A549 (cell line): ENCODE results near the gene KDR. TPM values are rescaled to one million over a fixed set of nuclear protein-coding genes. Genes with fewer than 3 reads are reported as not detected.

Experiments
- ATAC-seq, 2 experiments: fragments of 200-7000 bp in 1 of 2; fragments of >200 bp in 1 of 2; cut with Nextera tagmentation in 1 of 2; cut with Tn5 transposase in 1 of 2; 3 replicates each; pipeline versions ENCODE4 v1.8.0 to v1.9.1; 2018 to 2020; ENCODE audit warnings: mild to moderate bottlenecking in 1 of 2, moderate library complexity in 1 of 2
- CTCF ChIA-PET: fragments of 300-600 bp; sonication (Branson Sonifier 250); formaldehyde crosslinking; extraction: SDS; loops from one replicate; lab custom pipeline; 2021; ENCODE audit warnings: antibody characterized with exemption, inconsistent platforms; lab: Yijun Ruan, JAX
- POLR2A ChIA-PET: fragments of 350-600 bp; formaldehyde crosslinking; extraction: SDS; loops from one replicate; lab custom pipeline; 2021; ENCODE audit warnings: antibody characterized with exemption, inconsistent platforms; lab: Yijun Ruan, JAX
- DNase-seq, 2 experiments: peaks; one replicate each; pipeline versions ENCODE4 v3.0.0 to v3.0.0-alpha.2; 2011 to 2016; ENCODE audit warnings: low read depth in 1 of 2, low spot score in 1 of 2
- FAIRE-seq: peaks from 2 replicates; lab custom pipeline; 2011; peaks lifted over from hg19 to GRCh38; lab: Jason Lieb, UNC
- H3K27ac ChIP-seq, 2 experiments: fragments of >200 bp; sonication (Bioruptor Twin); formaldehyde crosslinking; 3 replicates each; pipeline ENCODE4 v1.5.1; 2016 to 2017
- H3K4me1 ChIP-seq: fragments of >200 bp; sonication (Bioruptor Twin); formaldehyde crosslinking; 3 replicates; pipeline ENCODE4 v1.6.1; 2016
- H3K4me2 ChIP-seq: fragments of >200 bp; sonication (Bioruptor Twin); formaldehyde crosslinking; 3 replicates; pipeline ENCODE4 v1.6.1; 2016
- H3K4me3 ChIP-seq: fragments of >200 bp; sonication (Bioruptor Twin); formaldehyde crosslinking; 3 replicates; pipeline ENCODE4 v1.5.1; 2016
- H3K9me3 ChIP-seq: fragments of >200 bp; sonication (Bioruptor Twin); formaldehyde crosslinking; 3 replicates; pipeline ENCODE4 v1.6.1; 2016
- CHD2 ChIP-seq: fragments of 150-350 bp; IDR thresholded peaks from 2 replicates; pipeline ENCODE4 v1.6.1; 2014; ENCODE audit warnings: low read length; ENCODE audit not compliant: partially characterized antibody
- CHD4 ChIP-seq: fragments of 200-600 bp; sonication (generic); IDR thresholded peaks from 2 replicates; pipeline ENCODE4 v1.6.1; 2016; ENCODE audit warnings: antibody characterized with exemption, mild to moderate bottlenecking, borderline replicate concordance
- EP300 ChIP-seq, 2 experiments: fragments of >200 bp; sonication (Bioruptor Twin); formaldehyde crosslinking; IDR thresholded peaks; 2 replicates in 1 of 2; 3 replicates in 1 of 2; pipeline ENCODE4 v1.6.1; 2016 to 2017
- GATA3 ChIP-seq: IDR thresholded peaks from 2 replicates; pipeline ENCODE4 v1.6.1; 2012; ENCODE audit warnings: borderline replicate concordance
- HDAC2 ChIP-seq: fragments of 200-600 bp; sonication (generic); IDR thresholded peaks from 2 replicates; pipeline ENCODE4 v1.6.1; 2016
- HEYL ChIP-seq: fragments of 250-450 bp; sonication (Bioruptor Pico); IDR thresholded peaks from 2 replicates; pipeline ENCODE4 v1.8.0; 2021; ENCODE audit warnings: mild to moderate bottlenecking, moderate library complexity
- HOXB13 ChIP-seq: fragments of 250-450 bp; sonication (Bioruptor Pico); IDR thresholded peaks from 2 replicates; pipeline ENCODE4 v1.5.0; 2020; ENCODE audit warnings: low read depth, mild to moderate bottlenecking, moderate library complexity
- KDM1A ChIP-seq: fragments of 200-600 bp; sonication (generic); IDR thresholded peaks from 2 replicates; pipeline ENCODE4 v1.6.1; 2016; ENCODE audit warnings: low read depth, mild to moderate bottlenecking
- MAZ ChIP-seq: fragments of 150-350 bp; IDR thresholded peaks from 2 replicates; pipeline ENCODE4 v1.6.1; 2014; ENCODE audit warnings: antibody characterized with exemption, low read depth, low read length, borderline replicate concordance
- NFE2L2 ChIP-seq: fragments of 150-350 bp; conservative IDR thresholded peaks from 2 replicates; pipeline ENCODE4 v1.6.1; 2014; ENCODE audit warnings: low read length
- NPAS2 ChIP-seq: fragments of 250-450 bp; sonication (Bioruptor Pico); IDR thresholded peaks from 2 replicates; pipeline ENCODE4 v1.8.0; 2022; ENCODE audit warnings: mild to moderate bottlenecking, moderate library complexity, borderline replicate concordance
- NR3C1 ChIP-seq: fragments of >200 bp; sonication (Bioruptor Twin); formaldehyde crosslinking; IDR thresholded peaks from 3 replicates; pipeline ENCODE4 v1.6.1; 2017
- POLR2AphosphoS2 ChIP-seq: conservative IDR thresholded peaks from 2 replicates; pipeline ENCODE4 v1.6.1; 2012; ENCODE audit warnings: low read length, improper control_type of control experiment, inconsistent platforms
- RAD21 ChIP-seq, 2 experiments: fragments of >200 bp in 1 of 2; sonication (Bioruptor Twin) in 1 of 2; formaldehyde crosslinking in 1 of 2; IDR thresholded peaks in 1 of 2; conservative IDR thresholded peaks in 1 of 2; 2 replicates in 1 of 2; 3 replicates in 1 of 2; pipeline ENCODE4 v1.6.1; 2012 to 2018; ENCODE audit warnings: inconsistent platforms in 1 of 2
- RARB ChIP-seq: fragments of 250-450 bp; sonication (Bioruptor Pico); IDR thresholded peaks from 2 replicates; pipeline ENCODE4 v1.8.0; 2021; ENCODE audit warnings: mild to moderate bottlenecking, moderate library complexity
- RFX5 ChIP-seq: fragments of 450-650 bp; IDR thresholded peaks from 2 replicates; pipeline ENCODE4 v1.7.1; 2014; ENCODE audit warnings: antibody characterized with exemption, mild to moderate bottlenecking, moderate library complexity
- SMC3 ChIP-seq: fragments of >200 bp; sonication (Bioruptor Twin); formaldehyde crosslinking; IDR thresholded peaks from 3 replicates; pipeline ENCODE4 v1.6.1; 2018; ENCODE audit warnings: inconsistent platforms
- SREBF2 ChIP-seq: fragments of 450-650 bp; IDR thresholded peaks from 2 replicates; pipeline ENCODE4 v1.6.1; 2014; ENCODE audit warnings: mild to moderate bottlenecking, moderate library complexity
- ZC3H11A ChIP-seq: fragments of 450-650 bp; IDR thresholded peaks from 2 replicates; pipeline ENCODE4 v1.6.1; 2014; ENCODE audit warnings: antibody characterized with exemption, mild to moderate bottlenecking
- ZFP36 ChIP-seq: fragments of 450-650 bp; IDR thresholded peaks from 2 replicates; pipeline ENCODE4 v1.6.1; 2014; ENCODE audit warnings: borderline replicate concordance; ENCODE audit not compliant: partially characterized antibody
- ZSCAN20 ChIP-seq: fragments of 250-450 bp; sonication (Bioruptor Pico); IDR thresholded peaks from 2 replicates; pipeline ENCODE4 v1.8.0; 2022; ENCODE audit warnings: mild to moderate bottlenecking, moderate library complexity
- WGBS: methylation state at CpG from one replicate; pipeline ENCODE4 v1.1.6; 2017; ENCODE audit errors: missing lambda C conversion rate; 5-methylcytosine and 5-hydroxymethylcytosine counted together
- polyA plus RNA-seq, 4 experiments: library from polyadenylated mRNA; depleted of rRNA in 3 of 4; stranded (reverse); fragments of >200 nt; fragmentation: RNase III in 1 of 4; extraction: RNeasy Plus Mini Kit Qiagen cat#74134 plus additional on column Dnase treatment in 1 of 4; gene quantifications; 2 replicates in 3 of 4; 3 replicates in 1 of 4; pipeline ENCODE4 v1.2.3, GENCODE V29; 2011 to 2017
- TF ChIP-seq, protein P1 (sequence below): fragments of >200 bp; sonication (Bioruptor Twin); formaldehyde crosslinking; IDR thresholded peaks from 3 replicates; pipeline ENCODE4 v1.5.1; 2016
- TF ChIP-seq, protein P2 (sequence below): fragments of >200 bp; sonication (Bioruptor Twin); formaldehyde crosslinking; IDR thresholded peaks from 2 replicates; pipeline ENCODE4 v1.6.1; 2016
- TF ChIP-seq, protein P3 (sequence below): fragments of 450-650 bp; IDR thresholded peaks from 2 replicates; pipeline ENCODE4 v1.6.1; 2014; ENCODE audit warnings: antibody characterized with exemption
- TF ChIP-seq, protein P4 (sequence below): fragments of 250-450 bp; sonication (Bioruptor Pico); IDR thresholded peaks from 2 replicates; pipeline ENCODE4 v1.5.0; 2020; ENCODE audit warnings: low read depth, mild to moderate bottlenecking, moderate library complexity
- TF ChIP-seq, protein P5 (sequence below): fragments of 150-350 bp; IDR thresholded peaks from 2 replicates; pipeline ENCODE4 v1.6.1; 2014; ENCODE audit warnings: low read depth, mild to moderate bottlenecking, low read length
- TF ChIP-seq, protein P6 (sequence below): IDR thresholded peaks from 2 replicates; pipeline ENCODE4 v1.6.1; 2012

Gene KDR
- polyA plus RNA-seq, 2 of the 4 experiments (the other 2 are of a cell fraction) = not detected

DNA sequence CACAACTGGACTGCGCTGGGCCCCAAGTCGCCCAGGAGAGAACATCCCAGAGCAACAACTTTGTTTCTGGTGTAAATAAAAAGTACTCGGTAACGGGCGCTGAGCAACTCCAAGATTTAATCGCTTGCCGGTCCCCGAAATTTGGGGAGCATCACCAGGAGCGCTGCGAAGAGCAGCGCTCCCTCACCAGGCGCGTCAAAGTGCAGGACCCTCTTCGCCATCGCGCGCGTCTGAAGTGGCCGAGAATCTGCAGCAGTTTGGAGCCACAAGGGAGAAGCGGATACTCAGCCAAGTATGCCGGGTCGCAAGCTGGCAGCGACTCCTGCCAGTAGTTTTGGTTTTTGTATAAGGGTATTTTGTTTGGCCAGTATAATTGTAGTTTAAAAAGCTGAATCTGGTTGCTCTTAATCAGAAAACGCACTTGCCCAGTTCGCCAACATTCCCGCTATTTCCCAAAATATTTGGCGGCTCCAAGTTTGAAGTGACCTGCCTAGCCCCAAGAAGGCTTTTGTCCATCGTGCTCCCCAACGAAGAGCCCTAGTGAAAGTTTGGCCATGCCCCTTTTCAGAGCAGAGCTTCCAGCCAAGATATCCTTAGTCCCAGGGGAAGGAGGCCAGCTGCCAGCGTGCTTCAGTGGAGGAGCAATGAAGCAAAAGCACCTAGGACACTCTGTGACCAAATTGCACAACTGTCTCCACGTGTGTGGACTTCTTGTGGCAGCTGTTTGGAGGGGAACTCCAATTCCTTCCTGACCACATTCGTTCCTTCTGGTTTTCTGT lies 557 bp upstream of the KDR start:
- peak overlapping the region; percentile 75 for H3K4me2 ChIP-seq
- POLR2A ChIA-PET = no interaction called here
- no peak for FAIRE-seq

DNA sequence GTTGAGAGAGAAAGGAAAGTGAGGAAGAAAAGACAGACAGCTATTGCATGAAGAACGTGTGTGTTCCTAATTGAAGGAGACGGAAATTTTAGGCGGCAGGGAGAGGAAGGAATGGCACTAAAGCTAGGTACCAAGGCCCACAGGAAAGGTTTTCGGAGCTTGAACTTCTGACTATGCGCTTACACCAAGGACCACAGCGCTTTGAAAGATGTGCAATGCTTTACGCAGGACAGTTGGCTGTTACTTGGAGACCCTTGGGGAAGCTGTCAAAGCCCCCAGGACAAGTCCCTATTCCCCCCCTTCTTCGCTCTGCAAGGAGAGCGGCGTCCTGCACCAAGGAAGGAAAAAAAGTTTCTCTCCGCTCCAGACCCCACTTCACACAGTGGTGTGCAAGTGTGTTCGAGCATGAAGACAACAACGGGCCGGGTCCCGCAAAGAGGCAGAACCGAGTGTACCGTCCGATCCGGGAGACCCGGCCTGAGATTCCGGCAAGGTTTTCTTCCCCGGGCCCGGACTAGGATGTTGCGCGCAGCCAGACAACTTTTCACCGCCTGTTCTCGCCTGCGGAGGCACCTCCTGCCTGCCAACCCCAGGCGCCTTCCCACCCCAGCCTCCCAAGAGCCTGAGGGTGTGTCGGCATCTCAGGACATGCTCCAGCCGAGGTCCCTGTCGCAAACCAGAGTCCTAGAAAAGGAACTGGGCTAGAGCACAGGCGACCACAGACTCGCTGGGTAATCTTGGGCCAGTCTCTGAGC lies 896 bp downstream of the KDR start:
- TF ChIP-seq, protein P1, sequence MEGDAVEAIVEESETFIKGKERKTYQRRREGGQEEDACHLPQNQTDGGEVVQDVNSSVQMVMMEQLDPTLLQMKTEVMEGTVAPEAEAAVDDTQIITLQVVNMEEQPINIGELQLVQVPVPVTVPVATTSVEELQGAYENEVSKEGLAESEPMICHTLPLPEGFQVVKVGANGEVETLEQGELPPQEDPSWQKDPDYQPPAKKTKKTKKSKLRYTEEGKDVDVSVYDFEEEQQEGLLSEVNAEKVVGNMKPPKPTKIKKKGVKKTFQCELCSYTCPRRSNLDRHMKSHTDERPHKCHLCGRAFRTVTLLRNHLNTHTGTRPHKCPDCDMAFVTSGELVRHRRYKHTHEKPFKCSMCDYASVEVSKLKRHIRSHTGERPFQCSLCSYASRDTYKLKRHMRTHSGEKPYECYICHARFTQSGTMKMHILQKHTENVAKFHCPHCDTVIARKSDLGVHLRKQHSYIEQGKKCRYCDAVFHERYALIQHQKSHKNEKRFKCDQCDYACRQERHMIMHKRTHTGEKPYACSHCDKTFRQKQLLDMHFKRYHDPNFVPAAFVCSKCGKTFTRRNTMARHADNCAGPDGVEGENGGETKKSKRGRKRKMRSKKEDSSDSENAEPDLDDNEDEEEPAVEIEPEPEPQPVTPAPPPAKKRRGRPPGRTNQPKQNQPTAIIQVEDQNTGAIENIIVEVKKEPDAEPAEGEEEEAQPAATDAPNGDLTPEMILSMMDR = no peak
- TF ChIP-seq MAZ (no peak), NPAS2 (CRISPR knock-in tag) (no peak), POLR2AphosphoS2 (no peak), HEYL (CRISPR knock-in tag) (no peak), ZSCAN20 (no peak), CHD2 (no peak), NFE2L2 (no peak)
- TF ChIP-seq, protein P2, sequence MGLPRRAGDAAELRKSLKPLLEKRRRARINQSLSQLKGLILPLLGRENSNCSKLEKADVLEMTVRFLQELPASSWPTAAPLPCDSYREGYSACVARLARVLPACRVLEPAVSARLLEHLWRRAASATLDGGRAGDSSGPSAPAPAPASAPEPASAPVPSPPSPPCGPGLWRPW = no peak
- TF ChIP-seq, all 56 proteins: peak for 0
- no peak for ATAC-seq
- ChIA-PET POLR2A (no interaction called here), CTCF (no interaction called here)
- 67% methylated on average over 19 of the region's 34 CpGs for WGBS
- Histone ChIP-seq H3K4me3 (no peak overlapping the region), H3K4me1 (no peaks in the 10 kb centered on the region), H3K9me3 (no peaks in the 10 kb centered on the region), H3K27ac (no peak overlapping the region), H3K4me2 (peak overlapping the region; percentile 75; the same call in 1 of the 3 replicates)
- no peak for FAIRE-seq
- no peak for DNase-seq

More for the DNA sequence above, 557 bp upstream of the KDR start:
- CTCF ChIA-PET = no interaction called here
- 11% methylated on average over 23 of the region's 32 CpGs for WGBS
- peak overlapping the region; percentile 36 for H3K4me3 ChIP-seq
- no peak overlapping the region for H3K27ac ChIP-seq
- H3K4me1 ChIP-seq = no peaks in the 10 kb centered on the region
- ATAC-seq = peak in 1 of 2 experiments; percentile 34; a peak in 1 of 6 replicates
- no peaks in the 10 kb centered on the region for H3K9me3 ChIP-seq
- TF ChIP-seq, protein P3, sequence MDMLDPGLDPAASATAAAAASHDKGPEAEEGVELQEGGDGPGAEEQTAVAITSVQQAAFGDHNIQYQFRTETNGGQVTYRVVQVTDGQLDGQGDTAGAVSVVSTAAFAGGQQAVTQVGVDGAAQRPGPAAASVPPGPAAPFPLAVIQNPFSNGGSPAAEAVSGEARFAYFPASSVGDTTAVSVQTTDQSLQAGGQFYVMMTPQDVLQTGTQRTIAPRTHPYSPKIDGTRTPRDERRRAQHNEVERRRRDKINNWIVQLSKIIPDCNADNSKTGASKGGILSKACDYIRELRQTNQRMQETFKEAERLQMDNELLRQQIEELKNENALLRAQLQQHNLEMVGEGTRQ = no peak
- no peak for TF ChIP-seq CHD4
- no peak for TF ChIP-seq RFX5
- TF ChIP-seq ZC3H11A = no peak
- no peak for TF ChIP-seq RARB (CRISPR knock-in tag)
- TF ChIP-seq, protein P4, sequence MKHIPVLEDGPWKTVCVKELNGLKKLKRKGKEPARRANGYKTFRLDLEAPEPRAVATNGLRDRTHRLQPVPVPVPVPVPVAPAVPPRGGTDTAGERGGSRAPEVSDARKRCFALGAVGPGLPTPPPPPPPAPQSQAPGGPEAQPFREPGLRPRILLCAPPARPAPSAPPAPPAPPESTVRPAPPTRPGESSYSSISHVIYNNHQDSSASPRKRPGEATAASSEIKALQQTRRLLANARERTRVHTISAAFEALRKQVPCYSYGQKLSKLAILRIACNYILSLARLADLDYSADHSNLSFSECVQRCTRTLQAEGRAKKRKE = no peak
- TF ChIP-seq GATA3 = no peak
- no peak for TF ChIP-seq HOXB13
- no peak for TF ChIP-seq EP300 (IDR thresholded peaks at IDR 0.05)
- TF ChIP-seq, protein P1 = no peak
- TF ChIP-seq NR3C1 = no peak
- TF ChIP-seq SMC3 = no peak
- TF ChIP-seq, protein P5, sequence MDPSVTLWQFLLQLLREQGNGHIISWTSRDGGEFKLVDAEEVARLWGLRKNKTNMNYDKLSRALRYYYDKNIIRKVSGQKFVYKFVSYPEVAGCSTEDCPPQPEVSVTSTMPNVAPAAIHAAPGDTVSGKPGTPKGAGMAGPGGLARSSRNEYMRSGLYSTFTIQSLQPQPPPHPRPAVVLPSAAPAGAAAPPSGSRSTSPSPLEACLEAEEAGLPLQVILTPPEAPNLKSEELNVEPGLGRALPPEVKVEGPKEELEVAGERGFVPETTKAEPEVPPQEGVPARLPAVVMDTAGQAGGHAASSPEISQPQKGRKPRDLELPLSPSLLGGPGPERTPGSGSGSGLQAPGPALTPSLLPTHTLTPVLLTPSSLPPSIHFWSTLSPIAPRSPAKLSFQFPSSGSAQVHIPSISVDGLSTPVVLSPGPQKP = no peak
- TF ChIP-seq RAD21 (conservative IDR thresholded peaks at IDR 0.05 in 1 of 2, IDR thresholded peaks at IDR 0.05 in 1 of 2) = no peak
- TF ChIP-seq ZFP36 = no peak
- TF ChIP-seq KDM1A = no peak
- TF ChIP-seq, protein P6, sequence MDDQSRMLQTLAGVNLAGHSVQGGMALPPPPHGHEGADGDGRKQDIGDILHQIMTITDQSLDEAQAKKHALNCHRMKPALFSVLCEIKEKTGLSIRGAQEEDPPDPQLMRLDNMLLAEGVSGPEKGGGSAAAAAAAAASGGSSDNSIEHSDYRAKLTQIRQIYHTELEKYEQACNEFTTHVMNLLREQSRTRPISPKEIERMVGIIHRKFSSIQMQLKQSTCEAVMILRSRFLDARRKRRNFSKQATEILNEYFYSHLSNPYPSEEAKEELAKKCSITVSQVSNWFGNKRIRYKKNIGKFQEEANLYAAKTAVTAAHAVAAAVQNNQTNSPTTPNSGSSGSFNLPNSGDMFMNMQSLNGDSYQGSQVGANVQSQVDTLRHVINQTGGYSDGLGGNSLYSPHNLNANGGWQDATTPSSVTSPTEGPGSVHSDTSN = no peak
- no peak for TF ChIP-seq HDAC2
- TF ChIP-seq SREBF2 = no peak
- TF ChIP-seq HEYL (CRISPR knock-in tag) = no peak
- TF ChIP-seq, all 56 proteins: peak for 0
- DNase-seq = no peak
